ENCODE measurements around the gene ACSF2. TPM values are rescaled to one million over a fixed set of nuclear protein-coding genes. Genes with fewer than 3 reads are reported as not detected.
A peak's percentile ranks its signal among the peaks of the same experiment; 100 is the strongest.

The ACSF2 gene
- polyA plus RNA-seq, 1 experiment: 52.1 TPM

- Histone ChIP-seq H3K27me3 (ENCODE audit: control insufficient read depth, insufficient read depth, low read length) (no peaks in the 10 kb centered on the region), H3K27ac (ENCODE audit: low read depth, low read length) (no peak overlapping the region), H3K9me3 (ENCODE audit: control insufficient read depth, insufficient read depth, low read length) (no peaks in the 10 kb centered on the region; the same call in 1 of the 2 replicates), H3K4me3 (ENCODE audit: low read depth, low read length) (no peak overlapping the region)
- TF ChIP-seq CTCF (IDR thresholded peaks at IDR 0.05; ENCODE audit: low read depth, low read length): no peak
- DNase-seq (ENCODE audit: low read depth, low spot score): no peak
- ChIA-PET CTCF (interaction anchor here (1.0 to 2.4 kb wide), 7 partner anchors 8 to 171 kb away, joined by 3 to 28 read pairs (median 5); partner anchors contain the start of genes CHAD and LRRC59), POLR2A (interaction anchor here (1.0 kb wide), 1 partner anchor 83 kb away, joined by 5 read pairs; the partner anchor contains the start of gene LRRC59)
Observed at GRCh38 chr17:50480142-50480764, 54.2 kb downstream of the ACSF2 start.

DNA sequence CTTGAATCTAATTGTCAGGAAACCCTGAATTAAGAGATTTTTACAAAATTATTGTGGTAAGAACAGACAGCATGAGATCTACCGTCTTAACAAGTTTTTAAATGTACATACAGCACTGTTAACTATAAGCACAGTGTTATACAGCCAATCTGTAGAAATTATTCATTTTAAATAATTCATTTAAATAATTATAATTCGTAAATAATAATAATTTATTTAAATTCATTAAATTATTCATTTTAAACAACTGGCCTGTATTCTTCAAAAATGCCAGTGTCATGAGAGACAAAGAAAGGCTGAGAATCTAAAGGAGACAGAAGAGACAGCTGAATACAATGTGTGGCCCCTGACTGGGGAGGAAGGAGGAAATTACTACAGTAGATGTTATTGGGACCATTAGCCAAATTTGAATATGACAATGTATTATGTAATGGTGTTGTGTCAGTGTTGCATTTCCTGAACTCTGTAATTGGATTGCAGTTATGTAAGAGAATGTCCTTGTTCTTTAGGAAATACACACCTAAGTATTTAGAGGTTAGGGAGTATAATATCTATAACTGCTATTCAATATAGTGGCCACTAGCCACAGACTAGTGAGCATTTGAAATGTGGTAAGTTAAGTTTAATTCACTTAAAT is 55.0 kb downstream of the ACSF2 start:
- H3K4me3 ChIP-seq (ENCODE audit: low read depth, low read length): no peak overlapping the region
- no peaks in the 10 kb centered on the region; the same call in 1 of the 2 replicates for H3K9me3 ChIP-seq (ENCODE audit: control insufficient read depth, insufficient read depth, low read length)
- TF ChIP-seq CTCF (IDR thresholded peaks at IDR 0.05; ENCODE audit: low read depth, low read length): no peak
- no peak for DNase-seq (ENCODE audit: low read depth, low spot score)
- CTCF ChIA-PET: interaction anchor here (1.1 kb wide), 1 partner anchor 214 kb away, joined by 6 read pairs; no protein-coding TSS in a partner anchor
- POLR2A ChIA-PET: no interaction called here
- H3K27ac ChIP-seq (ENCODE audit: low read depth, low read length): no peak overlapping the region
- no peaks in the 10 kb centered on the region for H3K27me3 ChIP-seq (ENCODE audit: control insufficient read depth, insufficient read depth, low read length)

DNA sequence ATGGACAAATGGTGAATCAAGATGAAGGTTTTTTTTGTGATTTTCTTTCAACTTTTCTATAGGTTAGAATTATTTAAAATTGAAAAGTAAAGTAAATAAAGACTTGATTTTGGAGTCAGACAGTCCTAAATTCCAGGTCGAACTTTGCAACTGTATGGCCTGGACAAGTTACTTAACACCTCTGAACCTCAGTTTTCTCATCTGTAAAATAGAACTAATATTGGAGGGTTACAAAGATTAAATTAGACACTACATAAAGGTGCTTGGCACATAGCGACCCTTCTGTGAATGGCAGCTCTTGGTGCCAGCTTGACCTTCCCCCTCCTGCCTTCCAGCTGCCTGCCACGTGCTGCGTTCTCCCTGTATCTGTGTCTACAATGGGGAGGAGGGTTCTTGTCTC is 55.6 kb downstream of the ACSF2 start:
- no peak for TF ChIP-seq CTCF (IDR thresholded peaks at IDR 0.05; ENCODE audit: low read depth, low read length)
- Histone ChIP-seq H3K9me3 (ENCODE audit: control insufficient read depth, insufficient read depth, low read length) (no peaks in the 10 kb centered on the region; the same call in 1 of the 2 replicates), H3K27ac (ENCODE audit: low read depth, low read length) (no peak overlapping the region), H3K27me3 (ENCODE audit: control insufficient read depth, insufficient read depth, low read length) (no peaks in the 10 kb centered on the region), H3K4me3 (ENCODE audit: low read depth, low read length) (no peak overlapping the region)
- CTCF ChIA-PET: interaction anchor here (0.7 to 3.9 kb wide), 4 partner anchors 20 to 213 kb away, joined by 3 to 22 read pairs (median 4); partner anchors contain the start of gene LRRC59
- POLR2A ChIA-PET: no interaction called here
- DNase-seq (ENCODE audit: low read depth, low spot score): no peak

GRCh38 chr17:50482110-50482509 is 56.1 kb downstream of the ACSF2 start:
- no peaks in the 10 kb centered on the region for H3K27me3 ChIP-seq (ENCODE audit: control insufficient read depth, insufficient read depth, low read length)
- no peak for DNase-seq (ENCODE audit: low read depth, low spot score)
- H3K27ac ChIP-seq (ENCODE audit: low read depth, low read length): peak overlapping the region; percentile 31
- H3K9me3 ChIP-seq (ENCODE audit: control insufficient read depth, insufficient read depth, low read length): no peaks in the 10 kb centered on the region; the same call in 1 of the 2 replicates
- ChIA-PET CTCF (interaction anchor here (0.7 to 3.9 kb wide), 7 partner anchors 11 to 213 kb away, joined by 3 to 22 read pairs (median 4); partner anchors contain the start of gene LRRC59), POLR2A (no interaction called here)
- no peak for TF ChIP-seq CTCF (IDR thresholded peaks at IDR 0.05; ENCODE audit: low read depth, low read length)
- no peak overlapping the region for H3K4me3 ChIP-seq (ENCODE audit: low read depth, low read length)

DNA sequence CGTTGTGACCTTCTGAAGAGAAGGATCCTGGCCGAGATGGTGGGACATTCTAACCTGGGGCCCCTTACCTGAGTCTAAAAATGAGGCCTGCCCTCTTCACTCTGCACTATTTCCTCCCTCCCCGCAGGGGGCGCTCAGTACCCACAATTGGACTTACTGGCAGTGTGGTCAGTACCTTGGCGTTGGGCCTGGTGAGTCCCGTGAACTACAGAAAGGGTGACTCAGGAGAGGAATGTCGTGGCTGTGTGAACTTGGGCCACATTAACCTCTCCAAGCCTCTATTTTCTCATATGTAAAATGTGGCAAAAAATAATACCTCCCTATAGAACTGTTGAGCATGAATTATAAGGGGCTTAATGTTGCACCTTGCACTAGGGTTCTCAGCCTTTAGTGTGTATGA is 56.5 kb downstream of the ACSF2 start:
- Histone ChIP-seq H3K27me3 (ENCODE audit: control insufficient read depth, insufficient read depth, low read length) (no peaks in the 10 kb centered on the region), H3K4me3 (ENCODE audit: low read depth, low read length) (no peak overlapping the region), H3K27ac (ENCODE audit: low read depth, low read length) (peak overlapping the region; percentile 96), H3K9me3 (ENCODE audit: control insufficient read depth, insufficient read depth, low read length) (no peaks in the 10 kb centered on the region; the same call in 1 of the 2 replicates)
- POLR2A ChIA-PET: interaction anchor here (1.1 kb wide), 1 partner anchor 60 kb away, joined by 4 read pairs; no protein-coding TSS in a partner anchor
- TF ChIP-seq CTCF (IDR thresholded peaks at IDR 0.05; ENCODE audit: low read depth, low read length): peak; percentile 88
- peak; percentile 91 for DNase-seq (ENCODE audit: low read depth, low spot score)
- CTCF ChIA-PET: interaction anchor here (0.7 to 3.9 kb wide), 12 partner anchors 10 to 358 kb away, joined by 3 to 22 read pairs (median 5); partner anchors contain the start of gene LRRC59

All from AG04450 (cell line).